Iris pigment epithelial cell (primary cell): ENCODE results near the gene SEMA7A.

ENCODE experiments used
- DNase-seq: peaks from one replicate; pipeline ENCODE4 v3.0.0-alpha.2; 2011; ENCODE audit warnings: low read depth

The SEMA7A gene

DNA sequence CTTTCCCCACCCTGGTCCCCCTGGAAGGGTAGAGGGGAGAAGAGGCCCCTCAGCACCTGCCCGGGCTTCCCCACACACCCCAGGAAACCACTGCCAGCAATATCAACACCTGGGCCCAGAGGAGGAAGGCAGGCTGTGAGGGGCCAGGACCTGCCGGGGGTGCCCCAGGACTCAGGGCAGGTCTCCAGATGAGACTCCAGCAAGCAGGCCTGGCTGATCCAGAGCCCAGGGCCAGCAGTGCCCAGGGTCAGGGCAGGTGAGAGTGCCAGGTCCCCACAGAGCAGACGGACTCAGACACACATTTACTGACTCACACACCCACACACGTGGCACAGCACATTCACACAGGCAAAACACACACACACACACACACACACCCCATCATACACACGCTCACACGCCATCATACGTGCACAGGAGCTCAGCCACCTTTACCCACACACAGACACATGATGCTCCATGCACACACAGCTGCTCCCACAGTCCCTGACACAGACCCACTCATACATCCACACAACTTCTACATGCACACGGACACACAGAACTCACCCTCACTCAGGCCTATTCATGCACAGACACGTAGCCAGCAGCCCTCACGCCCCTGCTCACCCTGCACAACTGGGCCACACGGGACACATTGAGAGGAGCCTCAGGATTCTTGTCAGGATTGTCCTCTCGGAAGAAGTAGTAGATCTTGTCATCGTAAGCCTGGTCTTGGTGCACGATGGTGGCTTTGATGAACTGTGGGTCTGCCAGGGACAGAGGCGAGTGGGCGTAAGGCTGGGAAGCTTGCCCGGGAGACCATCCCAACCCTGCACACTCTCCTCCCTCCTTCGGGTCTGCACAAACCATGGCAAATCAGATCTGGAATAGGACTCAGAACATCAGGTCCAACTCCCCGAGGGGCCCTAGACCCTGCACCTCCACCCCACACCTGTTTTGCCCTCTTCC lies 17.5 kb downstream of the SEMA7A start:
- DNase-seq, result no peak

DNA sequence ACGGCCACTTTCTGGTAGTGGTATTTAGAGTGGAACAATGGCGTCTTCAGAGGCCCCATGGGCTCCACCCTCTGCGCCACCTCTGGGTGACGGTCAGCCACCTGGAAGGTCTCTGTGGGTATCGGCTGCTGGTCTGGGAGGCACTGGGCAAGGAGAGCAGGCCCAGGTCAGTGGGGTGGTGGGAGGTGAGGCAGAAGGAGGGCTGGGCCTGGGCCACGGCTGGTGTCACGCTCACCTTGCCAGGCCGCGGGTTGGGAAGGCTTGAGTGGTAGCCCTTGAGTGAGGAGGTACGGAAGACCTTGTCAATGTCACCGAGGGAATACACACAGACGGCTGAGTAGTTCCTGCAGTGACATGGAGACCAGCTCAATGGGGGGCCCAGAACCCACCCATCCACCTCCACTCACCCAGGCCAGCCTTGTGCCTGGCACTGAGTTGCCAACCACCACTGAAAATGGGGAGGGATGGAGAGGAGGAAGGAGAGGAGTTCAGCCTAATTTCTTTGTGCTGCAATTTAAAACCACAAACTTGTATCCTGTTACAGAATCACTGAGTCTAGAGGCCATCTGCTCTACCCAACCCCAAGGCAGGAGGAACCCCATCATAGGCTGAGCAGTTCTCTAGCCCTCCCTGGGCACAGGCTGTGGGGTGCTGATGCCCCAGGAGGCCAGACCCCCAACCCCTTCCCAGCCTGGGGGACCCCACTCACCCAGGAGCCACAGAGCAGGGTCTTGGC lies 19.0 kb downstream of the SEMA7A start:
- DNase-seq, result no peak

DNA sequence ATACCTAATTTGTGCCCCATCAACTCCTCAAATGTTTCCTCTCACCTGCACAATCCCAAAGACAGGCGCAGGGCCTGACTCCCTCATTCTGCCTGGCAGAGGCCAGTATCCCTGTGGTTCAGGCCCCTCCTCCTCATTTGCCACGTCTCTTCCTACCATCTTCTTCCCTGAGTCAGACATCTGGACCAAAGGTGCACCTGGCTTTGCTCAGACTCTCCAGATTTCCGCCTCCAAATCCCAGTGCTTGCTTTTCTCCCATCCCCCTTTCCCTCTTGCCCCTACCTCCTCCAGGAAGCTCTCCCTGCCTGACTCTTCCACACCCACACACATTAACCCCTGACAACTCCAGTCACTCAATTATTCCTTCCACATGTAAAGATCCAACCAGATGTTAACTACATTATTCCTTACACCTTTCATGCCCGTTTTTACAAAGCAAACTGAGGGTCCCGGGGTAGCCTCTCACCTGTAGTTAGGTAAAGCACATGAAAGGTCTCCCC lies 19.6 kb downstream of the SEMA7A start:
- DNase-seq, result no peak

DNA sequence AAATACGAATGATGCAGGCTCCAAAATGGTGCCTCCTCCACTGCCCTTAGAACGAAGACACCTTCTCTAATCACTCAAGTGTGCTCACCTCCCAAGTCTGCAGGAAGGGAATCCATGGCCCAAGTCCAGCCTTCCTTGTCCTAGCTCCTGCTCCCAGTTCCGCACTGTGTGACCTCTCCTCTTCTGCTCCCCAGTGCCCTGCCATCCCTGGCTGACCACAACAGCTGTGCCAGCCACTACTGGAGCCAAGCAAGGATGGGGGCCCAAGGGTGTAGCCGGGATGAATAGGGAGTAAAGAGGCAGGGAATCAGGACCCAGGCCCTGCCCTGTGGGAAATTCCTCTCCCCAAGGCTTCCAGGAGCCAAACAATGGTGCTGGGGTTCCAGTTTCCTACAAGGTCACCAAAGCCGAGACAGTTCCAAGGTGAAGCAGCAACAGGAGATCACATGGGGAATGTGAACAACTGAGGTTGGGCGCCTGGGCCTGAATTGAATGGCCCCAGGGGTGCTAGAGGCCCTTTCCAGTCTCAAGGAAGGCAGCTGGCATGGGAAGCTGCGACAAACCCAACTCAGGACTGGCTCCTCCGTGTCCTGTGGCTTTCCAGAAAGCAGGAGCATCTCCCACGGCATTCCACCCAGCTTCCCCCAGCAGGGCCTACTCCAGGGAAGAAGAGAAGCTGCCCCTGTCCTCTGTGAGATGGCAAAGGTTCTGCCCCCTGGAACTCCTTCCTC lies 20.2 kb downstream of the SEMA7A start:
- DNase-seq, result no peak

DNA sequence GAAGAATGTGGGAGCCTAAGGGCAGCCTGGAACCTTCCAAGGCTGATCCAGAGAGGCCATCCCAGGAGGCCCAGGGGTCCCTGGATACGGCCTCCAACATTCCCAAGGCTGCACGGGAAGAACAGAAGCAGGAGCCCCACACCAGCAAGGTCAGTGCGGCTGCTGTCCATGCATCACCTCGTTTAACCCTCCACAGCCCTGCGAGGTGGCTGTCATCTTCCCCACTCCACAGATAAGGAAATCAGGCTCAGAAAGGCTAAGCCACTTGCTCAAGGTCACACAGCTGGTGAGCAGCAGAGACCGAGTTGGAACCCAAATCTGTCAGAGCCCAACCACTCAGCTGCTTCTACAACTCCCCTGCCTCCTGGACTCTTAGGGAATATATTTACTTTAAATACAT lies 21.6 kb downstream of the SEMA7A start:
- no peak for DNase-seq

DNA sequence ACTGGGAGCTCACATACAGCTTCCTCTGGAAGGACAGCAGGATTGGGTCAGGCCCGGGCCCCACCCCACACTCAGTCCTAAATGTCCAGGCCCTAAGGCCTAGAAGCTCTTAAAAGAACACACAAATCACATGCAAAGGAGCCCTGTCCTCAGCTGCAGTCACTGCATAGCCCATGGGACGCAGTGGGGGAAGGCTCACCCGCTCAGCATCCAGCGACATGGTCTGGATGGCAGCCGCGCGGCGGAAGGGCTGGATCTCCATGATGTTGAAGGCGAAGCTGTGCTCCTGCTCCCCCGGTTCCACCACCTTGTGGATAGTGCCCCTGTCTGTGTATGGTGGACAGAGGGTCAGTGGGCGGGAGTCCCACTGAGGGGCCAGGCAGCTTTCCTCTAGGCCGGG lies 22.1 kb downstream of the SEMA7A start:
- DNase-seq, result no peak

DNA sequence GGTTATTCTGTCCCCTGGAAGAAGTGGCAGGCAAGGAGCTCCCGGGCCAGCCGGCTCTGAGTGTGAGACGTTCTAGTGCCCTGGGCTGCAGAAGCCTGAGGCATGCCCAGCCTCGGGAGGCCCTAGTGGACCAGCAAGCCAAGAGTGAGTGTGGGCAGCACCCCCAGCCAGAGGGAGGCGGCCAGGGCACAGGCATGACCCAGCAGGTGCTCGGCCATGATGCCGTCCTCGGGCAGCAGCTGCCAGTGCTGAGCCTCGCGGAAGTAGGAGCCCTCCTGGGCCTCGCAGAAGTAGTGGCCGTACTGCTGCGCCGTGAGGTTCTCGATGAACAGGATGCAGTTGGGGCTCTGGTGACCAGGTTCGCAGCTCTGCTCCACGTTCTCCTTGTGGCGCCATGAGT lies 23.3 kb downstream of the SEMA7A start:
- DNase-seq, result no peak

DNA sequence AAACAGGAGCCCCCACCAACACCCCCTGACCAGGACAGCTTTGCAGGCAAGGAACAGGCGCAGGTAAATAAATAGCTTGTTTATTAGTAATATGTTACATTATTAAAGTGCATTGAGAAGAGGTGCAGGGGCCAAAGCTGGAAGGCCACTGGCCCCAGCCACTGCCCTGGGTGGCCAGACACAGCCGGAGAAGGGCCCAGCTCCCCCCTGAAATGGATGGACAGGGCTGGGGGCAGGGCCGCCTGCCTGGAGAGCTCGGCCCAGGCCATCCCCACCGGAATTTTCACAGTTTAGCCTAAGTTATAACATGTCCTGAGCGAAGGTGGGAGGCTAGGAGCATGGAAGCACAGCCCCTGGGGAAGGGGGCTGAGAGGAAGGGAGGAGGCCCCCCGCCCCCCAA lies 24.5 kb downstream of the SEMA7A start:
- no peak for DNase-seq

DNA sequence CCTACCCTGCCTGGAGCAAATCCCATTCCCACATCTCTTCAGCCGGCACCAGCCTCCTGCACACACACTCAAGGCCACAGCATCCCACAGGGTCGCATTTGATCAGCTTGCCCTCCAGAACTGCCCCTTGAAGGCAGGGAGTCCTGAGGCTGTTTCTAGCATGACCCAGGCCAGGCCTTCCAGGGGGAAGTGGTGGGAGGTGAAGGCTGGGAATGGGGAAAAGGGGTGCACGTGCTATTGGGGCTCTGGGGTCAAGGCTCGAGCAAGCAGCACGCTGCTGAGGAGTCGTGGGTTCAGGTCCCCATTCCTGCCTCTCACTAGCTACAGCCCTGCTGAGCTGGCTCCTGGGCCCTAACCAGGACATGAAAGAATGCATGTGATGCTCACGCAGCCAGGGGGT lies 24.9 kb downstream of the SEMA7A start:
- no peak for DNase-seq

DNA sequence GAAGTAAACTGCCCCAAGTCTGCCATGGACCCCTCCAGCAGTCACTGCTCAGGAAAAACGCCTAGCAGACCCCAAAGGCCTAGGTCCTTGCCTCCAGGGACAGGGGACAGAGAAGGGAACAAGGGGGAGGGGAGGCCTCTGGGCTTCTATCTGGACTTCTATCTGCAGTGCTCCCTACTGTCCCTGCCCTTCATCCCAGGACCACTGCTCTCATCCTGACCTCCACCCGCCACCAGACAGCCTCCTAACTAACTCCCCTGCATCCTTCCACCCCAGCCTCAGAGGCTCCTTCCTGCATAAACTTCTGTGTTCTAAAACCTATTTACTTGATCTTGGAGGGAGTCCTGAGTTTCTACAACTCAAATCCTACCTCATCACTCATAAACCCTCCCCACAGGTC lies 25.4 kb downstream of the SEMA7A start:
- no peak for DNase-seq

DNA sequence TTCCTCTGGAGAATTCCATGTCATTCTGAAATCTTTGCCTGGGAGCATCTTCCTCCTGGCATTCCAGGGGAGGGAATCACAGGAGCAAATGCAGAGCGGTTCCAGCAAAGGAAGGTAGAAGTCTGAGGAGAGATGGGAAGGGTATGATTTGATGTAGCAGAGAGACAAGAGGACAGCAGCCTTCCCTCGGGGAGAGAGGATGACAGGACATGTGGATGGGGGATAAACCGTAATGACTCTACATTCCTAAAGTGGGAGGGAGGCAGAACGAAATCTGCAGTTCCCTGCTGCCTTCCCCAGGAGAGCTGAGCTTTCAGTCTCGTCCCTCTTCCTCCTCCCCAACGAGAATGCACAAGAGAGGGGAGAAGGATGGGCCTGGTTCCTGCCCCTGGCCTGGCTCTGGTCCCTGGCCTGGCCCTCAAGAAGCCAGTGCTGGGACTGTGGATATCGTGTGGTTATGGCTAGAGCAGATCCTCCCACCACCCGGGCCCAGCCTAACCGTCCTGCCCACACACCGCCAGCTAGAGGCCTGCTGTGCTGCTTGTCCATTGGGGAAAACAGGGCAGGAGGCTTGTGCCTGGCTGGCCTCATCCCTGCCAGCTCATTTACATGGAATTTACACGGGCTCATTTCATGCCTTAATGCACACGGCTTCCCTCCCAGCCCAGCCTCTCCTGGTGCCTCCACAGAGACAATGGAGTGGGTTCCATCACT lies 26.6 kb downstream of the SEMA7A start:
- DNase-seq, result peak; percentile 85

DNA sequence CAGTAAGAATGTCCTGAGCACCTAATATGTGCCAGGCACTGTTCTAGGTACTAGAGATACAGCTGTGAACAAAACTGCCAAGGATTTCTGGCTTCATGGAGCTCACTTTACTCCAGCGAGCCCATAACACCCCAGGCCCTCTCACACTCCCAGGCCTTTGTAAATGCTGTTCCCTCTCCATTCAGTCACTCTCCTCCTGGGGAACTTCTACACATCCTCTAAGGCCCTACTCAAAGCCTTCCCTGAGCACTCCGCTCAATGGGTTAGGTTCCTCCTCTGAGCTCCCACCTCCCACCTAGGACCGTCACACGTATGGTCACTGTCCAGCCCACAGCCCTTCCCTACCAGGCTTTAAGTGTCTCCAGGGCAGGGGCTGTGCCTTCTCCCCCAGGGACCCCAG lies 27.2 kb downstream of the SEMA7A start:
- DNase-seq, result no peak

DNA sequence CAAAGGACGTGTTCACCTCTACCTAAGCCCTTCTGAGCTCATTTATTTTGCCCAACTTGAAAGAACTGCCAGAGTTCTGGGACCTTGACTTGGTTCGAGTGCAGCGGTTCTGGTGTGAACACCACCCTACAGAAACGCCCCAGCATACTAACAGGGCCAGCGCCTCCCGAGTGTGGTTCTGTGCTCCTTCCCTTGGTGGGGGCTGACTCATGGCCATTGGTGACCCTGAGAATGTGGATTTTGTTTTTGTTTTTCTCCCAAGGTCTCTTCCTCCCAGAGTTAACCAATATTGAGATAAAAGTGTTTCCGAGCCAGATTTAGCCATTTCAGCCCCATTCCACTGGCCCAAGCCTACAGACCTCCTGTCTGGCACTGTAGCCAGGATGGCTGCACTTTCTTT lies 27.9 kb downstream of the SEMA7A start:
- peak; percentile 31 for DNase-seq

DNA sequence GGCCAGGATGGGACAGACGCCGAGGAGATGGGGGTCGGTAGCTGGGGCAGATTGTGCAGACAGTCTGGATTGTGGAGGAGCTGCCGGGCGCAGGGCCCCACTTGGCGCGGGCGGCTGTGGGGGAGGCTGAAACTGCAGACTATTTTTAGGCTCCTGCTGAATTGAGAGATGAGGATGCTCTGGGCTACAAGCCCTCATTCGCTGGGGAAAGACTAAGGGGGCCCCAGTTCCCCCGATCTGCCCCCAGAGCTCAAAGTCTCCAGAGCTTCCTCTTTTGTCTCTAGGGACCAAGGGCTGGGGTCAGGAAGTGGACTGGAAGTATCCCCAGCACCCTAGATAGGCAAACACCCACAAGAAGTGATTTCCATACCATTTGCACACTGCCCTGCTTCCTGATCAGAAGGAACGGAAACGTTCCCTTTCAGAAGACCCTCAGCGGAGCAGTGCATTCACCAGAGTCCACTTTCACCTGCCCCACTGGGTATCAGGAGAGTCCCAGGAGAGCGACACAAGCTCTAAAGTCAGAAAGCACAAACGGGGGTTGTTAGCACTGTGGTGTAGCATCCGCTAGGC lies 29.7 kb downstream of the SEMA7A start:
- no peak for DNase-seq

DNA sequence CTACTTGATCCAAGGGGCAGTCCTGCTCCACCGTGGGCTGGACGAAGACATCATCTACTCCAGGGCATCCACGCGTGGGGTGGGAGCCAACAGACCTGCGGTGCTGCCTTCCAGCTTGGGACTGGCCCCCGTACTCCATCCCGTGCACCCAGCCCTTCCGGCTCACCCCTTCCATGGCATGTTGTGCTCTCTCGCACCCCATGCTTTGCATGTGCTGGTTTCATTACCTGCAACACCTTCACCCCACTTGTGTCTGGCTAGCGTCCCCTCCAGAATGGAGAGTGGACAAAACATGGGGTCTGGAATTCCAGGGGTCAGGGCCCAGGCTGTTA lies 30.2 kb downstream of the SEMA7A start:
- DNase-seq, result no peak

DNA sequence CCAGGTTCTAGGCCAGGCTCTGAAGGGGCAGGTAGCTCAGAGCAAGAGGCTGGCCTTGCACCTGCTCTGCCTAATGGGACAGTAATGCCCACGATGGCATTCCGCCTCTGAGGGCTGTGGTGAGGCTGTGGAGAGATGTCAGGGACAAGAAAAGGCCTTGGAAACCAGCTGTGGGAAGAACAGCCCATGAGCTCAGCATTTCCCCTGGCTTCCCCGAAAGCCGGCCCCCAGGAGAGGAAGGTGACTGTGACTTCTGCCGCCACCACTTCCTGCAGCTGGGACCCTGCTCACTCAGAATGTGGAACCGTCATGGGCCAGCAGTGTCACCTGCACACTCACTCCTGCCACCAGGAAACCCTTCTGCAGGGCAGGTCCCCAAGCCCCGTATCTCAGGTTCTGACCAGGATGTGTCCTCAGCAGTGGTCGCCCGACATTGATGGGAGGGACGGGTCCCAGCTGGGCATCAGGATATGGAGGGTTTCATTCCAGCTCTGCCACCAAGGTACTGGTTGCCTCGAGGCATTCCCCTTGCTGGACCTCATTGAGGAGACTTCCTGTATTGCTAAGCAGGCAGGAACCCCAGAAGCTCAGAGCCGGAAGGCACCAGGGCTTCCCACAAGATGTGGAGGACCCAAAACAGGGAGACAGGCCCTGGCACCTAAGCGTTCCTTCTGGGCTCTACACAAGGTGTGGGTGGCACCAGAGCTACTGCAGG lies 30.7 kb downstream of the SEMA7A start:
- no peak for DNase-seq

DNA sequence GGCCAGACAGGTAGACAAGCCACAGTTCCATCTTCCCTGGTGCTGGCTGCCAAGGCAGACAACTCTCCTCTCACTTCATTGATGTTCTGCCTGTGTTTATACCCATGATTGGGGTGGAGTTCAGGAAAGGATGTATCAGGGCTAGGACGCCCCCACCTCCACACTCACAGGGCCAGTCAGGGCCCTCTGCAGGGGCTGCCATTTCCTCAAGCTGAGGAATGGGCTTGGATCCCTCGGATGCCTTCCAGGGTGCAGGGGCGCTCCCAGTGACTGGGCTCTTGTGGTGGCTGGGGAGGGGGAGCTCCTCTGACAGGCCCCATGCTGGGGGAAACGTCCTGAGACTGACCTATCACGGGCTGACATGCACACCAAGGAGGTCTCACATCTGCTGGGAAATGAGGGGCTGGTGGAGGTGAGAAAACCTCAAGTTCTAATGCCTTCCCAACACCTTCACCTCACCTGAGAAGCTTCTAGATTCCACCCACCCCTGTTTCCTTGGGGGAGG lies 31.4 kb downstream of the SEMA7A start:
- DNase-seq, result no peak

DNA sequence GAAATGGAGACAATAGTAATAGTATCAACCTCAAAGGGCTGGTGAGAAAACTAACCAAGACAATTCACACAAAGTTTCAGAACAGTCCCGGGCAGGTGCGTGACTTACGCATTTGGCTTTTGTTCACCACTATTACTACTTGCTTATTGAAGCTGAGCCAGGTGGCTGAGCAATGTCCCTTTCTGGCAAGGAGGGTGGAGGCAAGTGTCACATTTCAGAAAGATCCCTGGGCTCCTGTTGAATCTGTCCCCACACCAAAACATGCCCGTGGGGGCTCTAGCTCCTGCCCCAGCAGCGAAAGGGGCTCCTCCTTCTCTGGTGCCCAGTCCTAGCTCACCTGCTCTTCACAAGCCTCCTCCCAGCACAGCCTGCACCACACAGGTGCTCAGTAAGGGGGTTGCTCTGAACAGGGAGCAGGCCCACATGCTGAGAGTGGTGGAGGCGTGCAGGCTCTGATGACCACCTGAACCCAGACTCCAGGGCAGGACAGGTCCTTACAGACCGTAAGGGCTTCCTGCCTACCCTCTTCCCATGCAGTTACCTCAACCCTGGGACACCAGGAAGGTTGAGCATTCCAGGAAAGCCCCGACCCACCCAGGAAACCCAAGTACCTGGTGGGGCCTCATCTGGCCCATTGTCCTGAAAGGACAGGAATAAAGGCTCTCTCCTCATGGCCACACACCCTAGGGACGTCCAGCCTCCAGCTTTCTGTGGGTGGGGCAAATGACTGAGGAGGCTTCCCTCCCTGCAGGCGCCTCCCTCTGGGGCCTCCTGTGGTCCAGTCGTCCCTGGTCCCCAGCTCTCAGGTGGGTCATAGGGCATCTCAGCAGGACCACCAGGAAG lies 32.6 kb downstream of the SEMA7A start:
- no peak for DNase-seq

DNA sequence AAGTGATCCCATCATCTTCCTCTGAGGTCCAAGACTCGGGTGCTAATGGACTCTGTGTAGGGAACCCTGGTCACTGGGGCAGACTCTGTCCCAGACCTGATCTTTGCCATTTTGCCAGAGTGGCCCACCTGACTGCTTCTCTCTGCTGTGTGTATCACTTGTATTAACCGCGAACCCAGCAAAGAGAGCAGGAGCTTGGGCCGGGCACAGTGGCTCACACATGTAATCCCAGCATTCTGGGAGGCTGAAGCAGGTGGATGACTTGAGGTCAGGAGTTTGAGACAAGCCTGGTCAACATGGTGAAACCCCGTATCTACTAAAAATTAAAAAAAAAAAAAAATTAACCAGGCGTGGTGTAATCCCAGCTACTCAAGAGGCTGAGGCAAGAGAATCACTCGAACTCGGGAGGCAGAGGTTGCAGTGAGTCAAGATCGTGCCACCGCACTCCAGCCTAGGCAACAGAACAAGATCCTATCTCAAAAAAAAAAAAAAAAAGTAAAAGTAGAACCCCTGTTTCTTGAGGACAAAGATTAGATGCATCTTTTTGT lies 33.4 kb downstream of the SEMA7A start:
- DNase-seq, result no peak
